Keratinocyte (primary cell): ENCODE results near the gene DMKN.

Experiments
- EZH2 ChIP-seq: IDR thresholded peaks from one replicate; pipeline ENCODE4 v1.6.1; 2012; ENCODE audit warnings: inconsistent platforms, mild to moderate bottlenecking, low read length, moderate library complexity
- TF ChIP-seq, protein P1 (sequence below), 3 experiments: IDR thresholded peaks in 1 of 3; conservative IDR thresholded peaks in 1 of 3; optimal IDR thresholded peaks in 1 of 3; 2 replicates in 2 of 3; 3 replicates in 1 of 3; pipeline versions ENCODE3 to v1.5.1; 2011; ENCODE audit warnings: low read length in 3 of 3, mild to moderate bottlenecking in 3 of 3, moderate library complexity in 2 of 3, control low read depth in 1 of 3, inconsistent platforms in 1 of 3; ENCODE audit not compliant: insufficient read depth in 2 of 3; ENCODE audit errors: extremely low read depth in 1 of 3

DNA sequence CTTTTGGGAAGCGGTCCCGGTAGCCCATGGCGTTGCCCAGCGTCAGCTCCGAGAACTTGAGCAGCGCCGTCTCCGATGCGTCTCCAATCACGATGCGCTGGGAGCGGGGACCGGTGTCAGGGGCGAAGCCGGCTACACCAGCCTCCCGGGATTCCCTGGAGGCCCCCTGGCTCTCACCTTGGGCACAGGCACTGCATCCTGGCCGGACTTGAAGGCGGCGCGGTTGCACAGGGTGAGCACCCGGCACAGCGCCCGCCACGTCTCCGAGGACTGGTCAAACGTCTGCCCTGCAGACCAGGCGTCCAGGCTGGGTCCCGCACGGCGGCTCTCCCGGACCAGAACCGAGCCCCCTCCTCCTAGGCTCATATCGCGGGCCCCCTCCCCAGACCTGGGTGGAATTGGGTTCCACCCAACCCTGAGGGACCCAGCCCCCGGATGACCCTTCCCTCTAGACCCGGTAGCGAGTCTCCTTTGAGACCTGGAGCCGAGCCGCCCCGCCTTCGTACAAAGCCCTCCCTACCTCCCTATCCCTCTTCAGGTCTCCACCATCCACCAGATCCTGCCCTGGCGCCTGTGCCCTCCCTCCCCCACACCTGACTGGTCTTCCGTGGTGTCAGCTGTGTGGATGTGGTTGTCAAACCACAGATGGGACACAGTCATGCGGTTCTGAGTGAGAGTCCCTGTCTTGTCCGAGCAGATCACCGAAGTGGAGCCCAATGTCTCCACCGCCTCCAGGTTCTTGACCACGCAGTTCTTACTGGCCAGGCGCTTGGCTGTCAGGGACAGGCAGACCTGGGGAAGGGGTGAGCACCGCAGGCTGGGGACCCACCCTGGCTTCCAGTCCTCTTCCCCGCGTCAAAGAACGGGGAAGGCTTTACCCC is 45.2 kb upstream of the DMKN start:
- no peak for TF ChIP-seq EZH2
- TF ChIP-seq, protein P1, sequence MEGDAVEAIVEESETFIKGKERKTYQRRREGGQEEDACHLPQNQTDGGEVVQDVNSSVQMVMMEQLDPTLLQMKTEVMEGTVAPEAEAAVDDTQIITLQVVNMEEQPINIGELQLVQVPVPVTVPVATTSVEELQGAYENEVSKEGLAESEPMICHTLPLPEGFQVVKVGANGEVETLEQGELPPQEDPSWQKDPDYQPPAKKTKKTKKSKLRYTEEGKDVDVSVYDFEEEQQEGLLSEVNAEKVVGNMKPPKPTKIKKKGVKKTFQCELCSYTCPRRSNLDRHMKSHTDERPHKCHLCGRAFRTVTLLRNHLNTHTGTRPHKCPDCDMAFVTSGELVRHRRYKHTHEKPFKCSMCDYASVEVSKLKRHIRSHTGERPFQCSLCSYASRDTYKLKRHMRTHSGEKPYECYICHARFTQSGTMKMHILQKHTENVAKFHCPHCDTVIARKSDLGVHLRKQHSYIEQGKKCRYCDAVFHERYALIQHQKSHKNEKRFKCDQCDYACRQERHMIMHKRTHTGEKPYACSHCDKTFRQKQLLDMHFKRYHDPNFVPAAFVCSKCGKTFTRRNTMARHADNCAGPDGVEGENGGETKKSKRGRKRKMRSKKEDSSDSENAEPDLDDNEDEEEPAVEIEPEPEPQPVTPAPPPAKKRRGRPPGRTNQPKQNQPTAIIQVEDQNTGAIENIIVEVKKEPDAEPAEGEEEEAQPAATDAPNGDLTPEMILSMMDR (optimal IDR thresholded peaks at IDR 0.05 in 1 of 3, IDR thresholded peaks at IDR 0.05 in 1 of 3, conservative IDR thresholded peaks at IDR 0.05 in 1 of 3; ENCODE audit: extremely low read depth in 1 of 3, insufficient read depth in 2 of 3, low read length in 3 of 3) = no peak
